H7 (cell line): ENCODE results near the gene PADI1. TPM values are rescaled to one million over a fixed set of nuclear protein-coding genes. Genes with fewer than 3 reads are reported as not detected.

ENCODE experiments used
- DNase-seq: peaks from one replicate; pipeline ENCODE4 v3.0.0; 2012
- H3K27me3 ChIP-seq: 2 replicates; pipeline ENCODE4 v1.6.0; 2011; ENCODE audit warnings: mild to moderate bottlenecking, low read length; ENCODE audit not compliant: control insufficient read depth, insufficient read depth
- H3K36me3 ChIP-seq: replicated peaks from 2 replicates; pipeline ENCODE4 v1.5.1; 2011; ENCODE audit warnings: low read length; ENCODE audit not compliant: control insufficient read depth, insufficient read depth
- H3K4me3 ChIP-seq: 2 replicates; pipeline ENCODE4 v1.5.1; 2011; ENCODE audit warnings: low read depth, mild to moderate bottlenecking, control low read depth, low read length, moderate library complexity; ENCODE audit not compliant: insufficient read depth
- total RNA-seq: library from RNA; depleted of rRNA; stranded (reverse); fragments of >200 nt; shearing (Covaris generic); gene quantifications from 2 replicates; pipeline ENCODE4 v1.2.3, GENCODE V29; 2014

The PADI1 gene
- total RNA-seq, 1 experiment from 2014 or later: 0.45 TPM

DNA sequence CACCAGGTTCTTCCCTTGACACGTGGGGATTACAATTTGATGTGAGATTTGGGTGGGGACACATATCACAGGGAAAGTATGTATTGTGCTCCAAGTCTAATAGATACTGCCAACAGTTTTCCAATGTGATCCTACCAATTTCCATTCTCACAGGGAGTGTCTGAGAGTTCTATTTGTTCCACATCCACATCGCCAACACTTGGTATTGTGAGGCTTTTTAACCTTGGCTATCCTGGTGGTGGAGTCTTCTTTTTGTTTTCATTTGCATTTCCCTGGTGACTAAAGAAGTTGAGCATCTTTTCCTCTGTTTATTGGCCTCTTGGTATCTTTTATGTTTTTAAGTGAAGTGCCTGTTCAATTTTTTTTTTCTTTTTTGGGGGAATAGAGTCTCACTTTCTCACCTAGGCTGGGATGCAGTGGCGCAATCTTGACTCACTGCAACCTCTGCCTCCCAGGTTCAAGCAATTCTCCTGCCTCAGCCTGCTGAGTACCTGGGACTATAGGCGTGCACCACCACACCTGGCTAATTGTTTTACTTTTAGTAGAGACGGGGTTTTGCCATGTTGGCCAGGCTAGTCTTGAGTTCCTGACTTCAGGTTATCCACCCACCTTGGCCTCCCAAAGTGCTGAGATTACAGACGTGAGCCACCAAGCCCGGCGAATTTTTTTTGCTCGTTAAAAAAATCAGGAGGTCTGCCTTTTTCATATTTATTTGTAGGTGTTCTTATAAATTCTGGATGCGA, 15.9 kb upstream of the PADI1 start:
- Histone ChIP-seq H3K4me3 (no peak overlapping the region), H3K36me3 (no peaks in the 10 kb centered on the region), H3K27me3 (0 out of 2 replicates have a peak, but pooled peaks cover 2% of the 10 kb centered on the region)
- DNase-seq: no peak

DNA sequence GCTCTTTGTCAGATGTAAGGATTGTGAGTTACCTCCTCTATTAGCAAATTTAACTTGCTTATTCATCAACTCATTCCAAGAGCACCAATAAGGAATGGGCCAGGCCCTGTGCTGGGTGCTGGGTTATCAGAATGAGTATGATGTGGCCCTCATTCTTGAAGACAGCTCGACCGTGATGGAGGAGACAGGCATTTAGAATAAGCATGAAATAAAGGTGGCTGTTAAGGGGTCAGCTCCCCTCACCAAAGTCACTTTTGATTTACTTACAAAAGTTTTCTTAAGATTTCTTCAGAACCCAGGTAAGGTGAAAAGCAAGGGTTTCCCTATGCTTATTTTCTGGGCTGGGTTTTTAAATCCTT, 15.3 kb upstream of the PADI1 start:
- no peaks in the 10 kb centered on the region for H3K36me3 ChIP-seq
- no peak for DNase-seq
- 0 out of 2 replicates have a peak, but pooled peaks cover 2% of the 10 kb centered on the region for H3K27me3 ChIP-seq
- no peak overlapping the region for H3K4me3 ChIP-seq

DNA sequence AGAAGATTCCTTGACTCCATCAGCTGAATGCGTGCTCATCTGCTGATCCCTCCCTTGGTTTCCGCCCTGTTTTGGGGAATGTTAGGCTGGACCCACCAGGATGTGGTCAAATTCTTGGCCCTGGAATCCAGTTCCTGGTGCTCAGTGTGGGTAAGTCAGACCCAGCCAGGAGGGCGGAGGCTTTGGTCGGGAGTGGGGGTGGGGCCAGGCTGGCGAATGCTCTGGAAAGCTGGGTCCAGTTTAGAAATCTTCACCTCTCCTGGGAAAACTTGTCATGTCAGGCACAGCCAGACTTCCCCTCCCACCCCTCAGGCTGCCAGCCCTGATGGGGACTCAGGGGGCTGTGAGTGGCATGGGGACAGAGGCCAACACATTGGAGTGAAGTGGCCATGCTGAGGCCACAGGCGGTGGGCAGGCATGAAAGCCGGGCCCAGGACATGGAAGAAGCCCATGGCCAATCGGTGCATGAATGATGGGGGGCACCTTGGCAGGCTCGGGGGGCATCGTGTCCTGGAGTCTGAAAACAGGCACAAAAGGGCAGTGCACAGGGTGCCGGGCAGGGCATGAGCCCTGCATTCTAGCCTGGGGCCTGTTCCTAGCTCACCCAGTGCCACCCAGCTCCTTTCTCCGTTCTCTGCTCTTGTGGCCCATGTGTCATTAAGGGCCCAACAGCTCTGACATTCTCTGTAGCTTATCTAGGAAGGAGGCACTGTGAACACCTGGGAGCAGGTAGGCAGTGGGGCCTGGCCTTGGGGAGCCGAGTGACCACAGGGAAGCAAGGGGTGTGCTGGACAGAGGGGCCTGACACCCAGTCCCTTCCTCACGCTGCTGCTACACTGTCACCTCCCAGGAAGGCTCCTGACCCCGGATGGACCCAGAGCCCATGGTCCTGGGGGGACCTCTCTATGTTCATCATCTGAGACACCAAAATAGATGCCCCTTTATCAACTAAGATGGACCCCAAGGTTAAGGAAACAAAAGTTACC, 14.6 kb upstream of the PADI1 start:
- H3K27me3 ChIP-seq: 0 out of 2 replicates have a peak, but pooled peaks cover 2% of the 10 kb centered on the region
- no peak overlapping the region for H3K4me3 ChIP-seq
- H3K36me3 ChIP-seq: no peaks in the 10 kb centered on the region
- DNase-seq: peak; percentile 47

DNA sequence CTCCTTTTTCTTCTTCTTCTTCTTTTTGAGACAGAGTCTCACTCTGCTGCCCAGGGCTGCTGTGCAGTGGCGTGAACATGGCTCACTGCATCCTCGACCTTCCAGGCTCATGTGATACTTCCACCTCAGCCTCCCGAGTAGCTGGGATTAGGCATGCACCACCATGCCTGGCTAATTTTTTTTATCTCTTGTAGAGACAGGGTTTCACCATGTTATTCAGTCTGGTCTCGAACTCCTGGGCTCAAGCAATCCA, 13.0 kb upstream of the PADI1 start:
- Histone ChIP-seq H3K36me3 (no peaks in the 10 kb centered on the region), H3K27me3 (0 out of 2 replicates have a peak, but pooled peaks cover 2% of the 10 kb centered on the region), H3K4me3 (no peak overlapping the region)
- no peak for DNase-seq

GRCh38 chr1:17192394-17193221, 12.3 kb upstream of the PADI1 start:
- no peaks in the 10 kb centered on the region for H3K36me3 ChIP-seq
- H3K4me3 ChIP-seq: no peak overlapping the region
- 0 out of 2 replicates have a peak, but pooled peaks cover 2% of the 10 kb centered on the region for H3K27me3 ChIP-seq
- peak; percentile 15 for DNase-seq

GRCh38 chr1:17193222-17194132, 11.5 kb upstream of the PADI1 start:
- 0 out of 2 replicates have a peak, but pooled peaks cover 2% of the 10 kb centered on the region for H3K27me3 ChIP-seq
- no peaks in the 10 kb centered on the region for H3K36me3 ChIP-seq
- H3K4me3 ChIP-seq: no peak overlapping the region
- peak; percentile 8 for DNase-seq

DNA sequence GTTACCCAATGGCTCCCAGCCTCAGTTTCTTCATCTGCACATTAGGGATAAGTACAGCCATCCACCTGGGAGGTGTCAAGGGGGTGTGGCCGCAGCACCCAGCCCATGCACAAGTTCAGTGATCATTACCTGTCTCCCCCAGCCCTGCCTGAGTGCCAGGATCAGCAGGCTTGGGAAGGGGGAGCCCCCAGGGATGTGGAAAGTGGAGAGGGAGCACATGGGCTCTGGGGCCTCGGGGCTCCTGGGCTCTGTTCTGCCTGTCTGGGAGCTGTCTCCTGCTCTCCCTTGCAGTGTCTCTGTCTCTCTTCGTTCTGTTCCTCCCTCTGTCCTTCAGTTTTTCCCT, 10.8 kb upstream of the PADI1 start:
- Histone ChIP-seq H3K4me3 (no peak overlapping the region), H3K36me3 (no peaks in the 10 kb centered on the region), H3K27me3 (0 out of 2 replicates have a peak, but pooled peaks cover 2% of the 10 kb centered on the region)
- peak; percentile 13 for DNase-seq

DNA sequence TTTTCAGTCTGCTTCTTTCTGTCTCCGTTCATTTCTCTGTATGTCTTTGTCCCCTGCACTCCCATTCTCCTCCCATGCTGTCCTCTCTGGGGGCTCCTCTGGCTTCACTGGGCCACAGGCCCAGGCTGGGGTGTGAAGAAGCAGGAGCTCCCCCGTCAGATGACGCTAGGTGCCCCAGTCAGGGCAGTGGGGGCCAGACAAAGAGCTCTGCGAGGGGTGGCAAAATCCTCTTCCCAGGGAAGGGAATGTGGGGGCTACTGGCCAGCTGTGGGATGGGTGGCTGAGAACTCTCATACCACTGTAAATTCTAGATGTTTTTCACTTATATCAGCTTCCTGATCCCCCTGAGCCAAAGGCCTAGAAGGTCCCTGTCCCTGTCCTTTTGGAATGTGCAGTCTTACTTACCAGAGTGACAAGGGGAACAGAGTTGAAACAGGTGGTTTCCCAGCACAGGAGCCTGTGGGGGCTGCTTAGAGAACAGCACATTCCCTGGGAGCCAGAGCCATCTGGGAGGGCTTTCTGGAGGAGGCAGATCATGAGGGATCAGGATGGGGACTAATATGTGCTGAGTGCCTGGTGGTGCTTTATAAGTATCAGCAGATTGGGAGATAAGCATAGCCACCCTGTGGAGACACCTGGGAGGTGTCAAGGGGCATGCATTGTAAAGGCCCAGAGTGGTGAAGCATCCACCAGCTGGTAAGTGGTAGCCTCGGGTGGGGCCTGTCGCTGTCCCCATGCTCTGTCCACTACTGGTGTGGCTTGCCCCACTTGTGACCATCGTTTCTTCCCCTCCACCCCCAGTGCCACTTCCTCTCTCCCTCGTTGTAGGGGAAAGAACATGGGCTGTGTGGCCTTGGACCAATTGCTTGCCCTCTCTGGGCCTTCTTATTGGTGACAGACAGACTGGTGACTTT, 10.1 kb upstream of the PADI1 start:
- peak; percentile 24 for DNase-seq
- Histone ChIP-seq H3K27me3 (0 out of 2 replicates have a peak, but pooled peaks cover 2% of the 10 kb centered on the region), H3K36me3 (no peaks in the 10 kb centered on the region), H3K4me3 (no peak overlapping the region)

DNA sequence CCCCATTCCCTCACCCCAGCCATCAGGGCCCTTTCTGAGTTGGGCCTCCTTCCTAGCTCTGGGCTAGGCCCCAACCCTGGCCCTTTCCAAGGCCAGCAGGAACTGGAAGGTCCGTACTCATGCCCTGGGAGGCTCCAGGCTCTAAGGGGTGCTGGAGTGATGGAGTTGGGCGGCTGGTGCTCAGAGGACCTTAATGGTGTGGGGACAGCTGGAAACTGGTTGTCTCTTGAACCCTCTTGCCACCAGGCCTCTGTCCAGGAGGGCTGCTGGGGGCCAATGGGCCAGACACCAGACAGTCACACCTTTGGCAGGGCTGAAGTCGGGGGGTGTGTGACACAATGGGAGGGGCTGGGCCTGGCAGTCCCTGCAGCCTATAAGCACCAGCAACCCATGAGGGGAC, 9.2 kb upstream of the PADI1 start:
- Histone ChIP-seq H3K27me3 (0 out of 2 replicates have a peak, but pooled peaks cover 2% of the 10 kb centered on the region), H3K4me3 (no peak overlapping the region), H3K36me3 (no peaks in the 10 kb centered on the region)
- DNase-seq: peak; percentile 7

GRCh38 chr1:17196496-17197185, 8.3 kb upstream of the PADI1 start:
- Histone ChIP-seq H3K27me3 (0 out of 2 replicates have a peak, but pooled peaks cover 2% of the 10 kb centered on the region), H3K4me3 (no peak overlapping the region), H3K36me3 (no peaks in the 10 kb centered on the region)
- DNase-seq: peak; percentile 16

DNA sequence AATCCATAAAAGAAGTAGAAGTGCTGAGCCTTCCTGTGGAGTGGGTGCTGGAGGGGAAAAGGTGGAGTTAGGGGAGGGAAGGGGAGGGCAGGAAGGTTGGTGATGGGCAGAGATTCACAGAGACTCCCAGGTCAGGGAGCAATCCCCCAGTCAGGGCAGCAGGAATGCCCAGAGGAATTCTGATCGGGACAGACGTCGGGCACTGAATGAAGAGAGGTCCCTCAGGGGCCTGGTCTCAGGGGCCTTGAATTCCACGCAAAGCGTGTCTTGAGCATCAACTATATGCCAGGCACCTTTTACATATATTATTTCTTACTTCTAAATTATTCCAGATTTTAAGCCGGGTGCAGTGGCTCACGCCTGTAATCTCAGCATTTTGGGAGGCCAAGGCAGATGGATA, 7.2 kb upstream of the PADI1 start:
- Histone ChIP-seq H3K4me3 (no peak overlapping the region), H3K36me3 (no peaks in the 10 kb centered on the region), H3K27me3 (0 out of 2 replicates have a peak, but pooled peaks cover 2% of the 10 kb centered on the region)
- peak; percentile 14 for DNase-seq

GRCh38 chr1:17198476-17199258, 6.3 kb upstream of the PADI1 start:
- peak; percentile 9 for DNase-seq
- H3K36me3 ChIP-seq: no peaks in the 10 kb centered on the region
- no peaks in the 10 kb centered on the region for H3K27me3 ChIP-seq
- H3K4me3 ChIP-seq: no peak overlapping the region
